Kidney (tissue), 14 donors: ENCODE data around the gene CCL18. TPM values are rescaled to one million over a fixed set of nuclear protein-coding genes. Genes with fewer than 3 reads are reported as not detected.

Experiments used
- DNase-seq, 5 donors: peaks; one replicate each; pipeline ENCODE4 v3.0.0-alpha.2; 2013 to 2020
- FAIRE-seq: peaks from 2 replicates; lab custom pipeline; 2012; peaks lifted over from hg19 to GRCh38; lab: Jason Lieb, UNC
- H3K27ac ChIP-seq, 2 donors: one replicate each; pipeline ENCODE4 v1.7.0; 2013; ENCODE audit warnings: low read depth in 2 of 2, low read length in 2 of 2, inconsistent platforms in 1 of 2
- H3K27me3 ChIP-seq: one replicate; pipeline ENCODE4 v1.7.1; 2013; ENCODE audit warnings: low read length, inconsistent platforms; ENCODE audit not compliant: control insufficient read depth, insufficient read depth
- H3K36me3 ChIP-seq, 3 donors: one replicate each; pipeline versions ENCODE4 v1.7.0 to v1.7.1; 2013; ENCODE audit warnings: low read length in 3 of 3, control low read depth in 1 of 3, inconsistent platforms in 1 of 3; ENCODE audit not compliant: insufficient read depth in 3 of 3, control insufficient read depth in 2 of 3
- H3K4me1 ChIP-seq, 3 donors: one replicate each; pipeline versions ENCODE4 v1.7.0 to v1.7.1; 2013; ENCODE audit warnings: low read length in 3 of 3, inconsistent platforms in 1 of 3, low read depth in 1 of 3; ENCODE audit not compliant: control insufficient read depth in 2 of 3, insufficient read depth in 2 of 3
- H3K4me3 ChIP-seq, 3 donors: one replicate each; pipeline versions ENCODE4 v1.7.0 to v1.8.1; 2013; ENCODE audit warnings: low read length in 3 of 3, control low read depth in 1 of 3, inconsistent platforms in 1 of 3
- H3K9ac ChIP-seq, 3 donors: one replicate each; pipeline versions ENCODE4 v1.7.0 to v1.7.1; 2013; ENCODE audit warnings: low read length in 3 of 3, control low read depth in 1 of 3, inconsistent platforms in 1 of 3
- H3K9me3 ChIP-seq, 3 donors: one replicate each; pipeline versions ENCODE4 v1.7.0 to v1.7.1; 2013; ENCODE audit warnings: low read length in 3 of 3, control low read depth in 1 of 3, inconsistent platforms in 1 of 3; ENCODE audit not compliant: control insufficient read depth in 2 of 3, insufficient read depth in 1 of 3
- CTCF ChIP-seq: IDR thresholded peaks from 3 replicates; pipeline ENCODE4 v1.5.1; 2012; ENCODE audit warnings: mild to moderate bottlenecking, moderate library complexity, borderline replicate concordance; ENCODE audit not compliant: insufficient read depth; ENCODE audit errors: extremely low read depth
- intact Hi-C: fragments of 100-400 bp; cut with DNase I; formaldehyde crosslinking; loops from one replicate; pipeline ENCODE4 v1.11.1; 2022
- polyA plus RNA-seq: library from polyadenylated mRNA; stranded (reverse); fragments of 350-450 nt; fragmentation: Illumina TruSeq; extraction: RNeasy Lipid Tissue Mini Kit (QIAGEN cat#74804); gene quantifications from one replicate; pipeline ENCODE4 v1.2.3, GENCODE V29; 2014; ENCODE audit warnings: low read depth, low replicate concordance; ENCODE audit not compliant: insufficient read depth
- total RNA-seq: library from RNA; stranded (reverse); fragmentation: NEBNext Ultra II Directional; extraction: Animal tissue kit (Norgen Biotek cat#: 25700); gene quantifications from one replicate; pipeline ENCODE4 v1.2.1, GENCODE V29; 2021
- donor health status: control.
- donor health status: control.
- donor health status: control.
- donor health status: control.
- donor health status: control.
- donor health status: DM: yes; HTN: yes; CAD: no.
- donor health status: Normal renal cell carcinoma (clear cell type).

Gene CCL18
- total and polyA plus RNA-seq, 2 donors from 2014 or later = 4.5 TPM; not detected in 1

GRCh38 chr17:36027761-36028160 is 36.3 kb upstream of the CCL18 start:
- no peaks in the 10 kb centered on the region for H3K36me3 ChIP-seq
- H3K4me1 ChIP-seq = no peaks in the 10 kb centered on the region
- no peaks in the 10 kb centered on the region for H3K27me3 ChIP-seq
- H3K9me3 ChIP-seq = no peaks in the 10 kb centered on the region
- no peak for TF ChIP-seq CTCF
- H3K9ac ChIP-seq = no peak overlapping the region
- FAIRE-seq (no peak), DNase-seq (no peak)
- intact Hi-C loops = no loop called here
- no peak overlapping the region for H3K27ac ChIP-seq
- no peak overlapping the region for H3K4me3 ChIP-seq

- H3K9me3 ChIP-seq = no peaks in the 10 kb centered on the region
- intact Hi-C loops = no loop called here
- no peaks in the 10 kb centered on the region for H3K27me3 ChIP-seq
- no peak for TF ChIP-seq CTCF
- no peaks in the 10 kb centered on the region for H3K36me3 ChIP-seq
- H3K27ac ChIP-seq = no peak overlapping the region
- H3K9ac ChIP-seq = no peak overlapping the region
- H3K4me3 ChIP-seq = no peak overlapping the region
- FAIRE-seq (no peak), DNase-seq (no peak)
- no peaks in the 10 kb centered on the region for H3K4me1 ChIP-seq
Observed at GRCh38 chr17:36030956-36031355, 33.1 kb upstream of the CCL18 start.

GRCh38 chr17:36034127-36034526 is 29.9 kb upstream of the CCL18 start:
- Histone ChIP-seq H3K4me3 (no peak overlapping the region), H3K27ac (no peak overlapping the region), H3K9ac (no peak overlapping the region), H3K36me3 (no peaks in the 10 kb centered on the region), H3K27me3 (no peaks in the 10 kb centered on the region), H3K9me3 (no peaks in the 10 kb centered on the region), H3K4me1 (no peaks in the 10 kb centered on the region)
- no peak for TF ChIP-seq CTCF
- DNase-seq = peak in 2 of 5 donors; percentile 22 to 38
- intact Hi-C loops = no loop called here
- FAIRE-seq = no peak

GRCh38 chr17:36036235-36036634 is 27.8 kb upstream of the CCL18 start:
- Histone ChIP-seq H3K9me3 (no peaks in the 10 kb centered on the region), H3K4me3 (no peak overlapping the region), H3K36me3 (no peaks in the 10 kb centered on the region), H3K27me3 (no peaks in the 10 kb centered on the region), H3K9ac (no peak overlapping the region), H3K27ac (no peak overlapping the region), H3K4me1 (no peaks in the 10 kb centered on the region)
- no peak for FAIRE-seq
- intact Hi-C loops = no loop called here
- DNase-seq = no peak
- no peak for TF ChIP-seq CTCF
